Rectal smooth muscle tissue (tissue), 1 donor: ENCODE data around the gene DNAH11.
"Not testable (repeated sequence)": the region's sequence is repeated elsewhere in the genome, so short reads cannot be mapped to it uniquely, and the experiment has no call there.

Experiments used
- H3K27ac ChIP-seq: one replicate; pipeline ENCODE4 v1.7.0; 2013; ENCODE audit warnings: low read depth, low read length, inconsistent platforms
- H3K27me3 ChIP-seq: one replicate; pipeline ENCODE4 v1.7.0; 2013; ENCODE audit warnings: low read length; ENCODE audit not compliant: control insufficient read depth, insufficient read depth
- H3K36me3 ChIP-seq: one replicate; pipeline ENCODE4 v1.7.0; 2013; ENCODE audit warnings: low read length; ENCODE audit not compliant: control insufficient read depth, insufficient read depth
- H3K4me1 ChIP-seq: one replicate; pipeline ENCODE4 v1.7.0; 2013; ENCODE audit warnings: low read length; ENCODE audit not compliant: control insufficient read depth, insufficient read depth
- H3K4me3 ChIP-seq: one replicate; pipeline ENCODE4 v1.7.0; 2013; ENCODE audit warnings: low read length
- H3K9ac ChIP-seq: one replicate; pipeline ENCODE4 v1.7.0; 2013; ENCODE audit warnings: low read length

The DNAH11 gene

GRCh38 chr7:21851559-21851967 is 308.7 kb downstream of the DNAH11 start:
- no peak overlapping the region for H3K4me3 ChIP-seq
- no peaks in the 10 kb centered on the region for H3K4me1 ChIP-seq
- H3K27me3 ChIP-seq, result no peaks in the 10 kb centered on the region
- H3K36me3 ChIP-seq, result no peaks in the 10 kb centered on the region
- no peak overlapping the region for H3K9ac ChIP-seq
- H3K27ac ChIP-seq, result no peak overlapping the region

GRCh38 chr7:21865631-21866204 is 322.9 kb downstream of the DNAH11 start:
- H3K36me3 ChIP-seq, H3K4me3 ChIP-seq, H3K9ac ChIP-seq, H3K27me3 ChIP-seq, H3K27ac ChIP-seq, H3K4me1 ChIP-seq: not testable (repeated sequence)

GRCh38 chr7:21866731-21867130 is 323.9 kb downstream of the DNAH11 start:
- Histone ChIP-seq H3K4me1 (no peaks in the 10 kb centered on the region), H3K27me3 (no peaks in the 10 kb centered on the region), H3K27ac (no peak overlapping the region), H3K9ac (no peak overlapping the region), H3K4me3 (no peak overlapping the region), H3K36me3 (no peaks in the 10 kb centered on the region)

- Histone ChIP-seq H3K9ac (no peak overlapping the region), H3K36me3 (no peaks in the 10 kb centered on the region)
These were observed 324.4 kb downstream of the DNAH11 start for GRCh38 chr7:21867226-21867625.

GRCh38 chr7:21867816-21868575 is 325.2 kb downstream of the DNAH11 start:
- Histone ChIP-seq H3K27me3 (no peaks in the 10 kb centered on the region), H3K36me3 (no peaks in the 10 kb centered on the region), H3K9ac (no peak overlapping the region), H3K27ac (no peak overlapping the region), H3K4me1 (no peaks in the 10 kb centered on the region), H3K4me3 (no peak overlapping the region)

More at GRCh38 chr7:21867226-21867625, 324.4 kb downstream of the DNAH11 start:
- H3K4me1 ChIP-seq, result no peaks in the 10 kb centered on the region
- no peak overlapping the region for H3K27ac ChIP-seq
- H3K27me3 ChIP-seq, result no peaks in the 10 kb centered on the region
- H3K4me3 ChIP-seq, result no peak overlapping the region

GRCh38 chr7:21868576-21868850 is 325.7 kb downstream of the DNAH11 start:
- Histone ChIP-seq H3K36me3 (no peaks in the 10 kb centered on the region), H3K4me1 (no peaks in the 10 kb centered on the region)

GRCh38 chr7:21869785-21870402 is 327.1 kb downstream of the DNAH11 start:
- Histone ChIP-seq H3K27ac (no peak overlapping the region), H3K27me3 (no peaks in the 10 kb centered on the region), H3K9ac (no peak overlapping the region), H3K36me3 (no peaks in the 10 kb centered on the region), H3K4me1 (no peaks in the 10 kb centered on the region), H3K4me3 (no peak overlapping the region)

More at GRCh38 chr7:21868576-21868850, 325.7 kb downstream of the DNAH11 start:
- Histone ChIP-seq H3K4me3 (no peak overlapping the region), H3K9ac (no peak overlapping the region), H3K27me3 (no peaks in the 10 kb centered on the region), H3K27ac (no peak overlapping the region)

GRCh38 chr7:21883069-21883468 is 340.2 kb downstream of the DNAH11 start:
- H3K27ac ChIP-seq, result no peak overlapping the region
- no peak overlapping the region for H3K4me3 ChIP-seq
- no peaks in the 10 kb centered on the region for H3K4me1 ChIP-seq
- no peak overlapping the region for H3K9ac ChIP-seq
- H3K27me3 ChIP-seq, result no peaks in the 10 kb centered on the region
- no peaks in the 10 kb centered on the region for H3K36me3 ChIP-seq

- not testable (repeated sequence) for H3K27ac ChIP-seq
These were observed 340.7 kb downstream of the DNAH11 start for GRCh38 chr7:21883501-21883900.

GRCh38 chr7:21884496-21884895 is 341.7 kb downstream of the DNAH11 start:
- Histone ChIP-seq H3K4me3 (no peak overlapping the region), H3K4me1 (no peaks in the 10 kb centered on the region), H3K36me3 (no peaks in the 10 kb centered on the region), H3K9ac (no peak overlapping the region), H3K27me3 (no peaks in the 10 kb centered on the region), H3K27ac (no peak overlapping the region)

More at GRCh38 chr7:21883501-21883900, 340.7 kb downstream of the DNAH11 start:
- H3K9ac ChIP-seq, H3K4me1 ChIP-seq, H3K36me3 ChIP-seq, H3K4me3 ChIP-seq, H3K27me3 ChIP-seq: not testable (repeated sequence)

- no peaks in the 10 kb centered on the region for H3K36me3 ChIP-seq
- H3K4me1 ChIP-seq, result no peaks in the 10 kb centered on the region
- H3K9ac ChIP-seq, result no peak overlapping the region
- H3K4me3 ChIP-seq, result no peak overlapping the region
- H3K27me3 ChIP-seq, result no peaks in the 10 kb centered on the region
- no peak overlapping the region for H3K27ac ChIP-seq
These were observed 343.6 kb downstream of the DNAH11 start for GRCh38 chr7:21886396-21886795.

- no peaks in the 10 kb centered on the region for H3K36me3 ChIP-seq
- no peaks in the 10 kb centered on the region for H3K27me3 ChIP-seq
- no peaks in the 10 kb centered on the region for H3K4me1 ChIP-seq
- H3K9ac ChIP-seq, result no peak overlapping the region
- no peak overlapping the region for H3K27ac ChIP-seq
- no peak overlapping the region for H3K4me3 ChIP-seq
These were observed 344.5 kb downstream of the DNAH11 start for GRCh38 chr7:21887353-21887752.

- H3K27me3 ChIP-seq, result no peaks in the 10 kb centered on the region
- H3K4me3 ChIP-seq, result no peak overlapping the region
- H3K36me3 ChIP-seq, result no peaks in the 10 kb centered on the region
- no peak overlapping the region for H3K27ac ChIP-seq
- no peaks in the 10 kb centered on the region for H3K4me1 ChIP-seq
- no peak overlapping the region for H3K9ac ChIP-seq
These were observed 344.9 kb downstream of the DNAH11 start for GRCh38 chr7:21887779-21888178.
